22Rv1 (cell line): ENCODE measurements around the gene GRK3.
"Not testable (repeated sequence)": the region's sequence is repeated elsewhere in the genome, so short reads cannot be mapped to it uniquely, and the experiment has no call there.

Source experiments
- ZFX ChIP-seq: fragments of 450-650 bp; IDR thresholded peaks from 2 replicates; pipeline ENCODE4 v1.6.1; 2017; ENCODE audit warnings: antibody characterized with exemption, borderline replicate concordance
- TF ChIP-seq, protein P1 (sequence below): fragments of 450-650 bp; IDR thresholded peaks from 2 replicates; pipeline ENCODE4 v1.5.1; 2017; ENCODE audit warnings: mild to moderate bottlenecking

DNA sequence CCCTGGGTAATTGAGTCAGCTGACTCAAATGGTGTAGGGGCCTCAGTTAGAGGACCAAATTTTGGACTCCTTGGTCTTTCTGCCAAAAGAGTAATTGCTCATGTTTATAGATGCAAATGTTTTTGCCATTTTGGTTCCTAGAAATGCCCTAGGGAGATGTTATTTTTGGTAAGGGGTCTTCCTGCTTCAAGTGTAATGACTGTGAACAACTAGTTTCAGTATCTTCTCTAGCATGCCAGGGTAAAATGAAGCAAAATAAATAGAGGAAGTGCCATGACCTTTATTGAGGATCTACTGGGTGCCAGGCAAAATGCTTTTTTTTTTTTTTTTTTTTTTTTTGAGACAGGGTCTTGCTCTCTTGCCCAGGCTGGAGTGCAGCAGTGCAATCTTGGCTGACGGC is 2.5 kb upstream of the GRK3 start:
- TF ChIP-seq, protein P1, sequence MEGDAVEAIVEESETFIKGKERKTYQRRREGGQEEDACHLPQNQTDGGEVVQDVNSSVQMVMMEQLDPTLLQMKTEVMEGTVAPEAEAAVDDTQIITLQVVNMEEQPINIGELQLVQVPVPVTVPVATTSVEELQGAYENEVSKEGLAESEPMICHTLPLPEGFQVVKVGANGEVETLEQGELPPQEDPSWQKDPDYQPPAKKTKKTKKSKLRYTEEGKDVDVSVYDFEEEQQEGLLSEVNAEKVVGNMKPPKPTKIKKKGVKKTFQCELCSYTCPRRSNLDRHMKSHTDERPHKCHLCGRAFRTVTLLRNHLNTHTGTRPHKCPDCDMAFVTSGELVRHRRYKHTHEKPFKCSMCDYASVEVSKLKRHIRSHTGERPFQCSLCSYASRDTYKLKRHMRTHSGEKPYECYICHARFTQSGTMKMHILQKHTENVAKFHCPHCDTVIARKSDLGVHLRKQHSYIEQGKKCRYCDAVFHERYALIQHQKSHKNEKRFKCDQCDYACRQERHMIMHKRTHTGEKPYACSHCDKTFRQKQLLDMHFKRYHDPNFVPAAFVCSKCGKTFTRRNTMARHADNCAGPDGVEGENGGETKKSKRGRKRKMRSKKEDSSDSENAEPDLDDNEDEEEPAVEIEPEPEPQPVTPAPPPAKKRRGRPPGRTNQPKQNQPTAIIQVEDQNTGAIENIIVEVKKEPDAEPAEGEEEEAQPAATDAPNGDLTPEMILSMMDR: not testable (repeated sequence)
- not testable (repeated sequence) for TF ChIP-seq ZFX
